ES-I3 (cell line): ENCODE results near the gene CFAP57.

ENCODE experiments used
- H3K36me3 ChIP-seq: 2 replicates; pipeline ENCODE4 v1.6.1; 2013; ENCODE audit warnings: mild to moderate bottlenecking, low read length, control low read depth, moderate library complexity; ENCODE audit not compliant: insufficient read depth
- H3K4me1 ChIP-seq: 2 replicates; pipeline ENCODE4 v1.6.1; 2013; ENCODE audit warnings: mild to moderate bottlenecking, control low read depth, low read length; ENCODE audit not compliant: insufficient read depth
- H3K9ac ChIP-seq: 2 replicates; pipeline ENCODE4 v1.6.1; 2013; ENCODE audit warnings: low read depth, mild to moderate bottlenecking, low read length, moderate library complexity
- H3K9me3 ChIP-seq: 2 replicates; pipeline ENCODE4 v1.6.1; 2013; ENCODE audit warnings: mild to moderate bottlenecking, low read length, moderate library complexity; ENCODE audit not compliant: control insufficient read depth, insufficient read depth

CFAP57 gene

DNA sequence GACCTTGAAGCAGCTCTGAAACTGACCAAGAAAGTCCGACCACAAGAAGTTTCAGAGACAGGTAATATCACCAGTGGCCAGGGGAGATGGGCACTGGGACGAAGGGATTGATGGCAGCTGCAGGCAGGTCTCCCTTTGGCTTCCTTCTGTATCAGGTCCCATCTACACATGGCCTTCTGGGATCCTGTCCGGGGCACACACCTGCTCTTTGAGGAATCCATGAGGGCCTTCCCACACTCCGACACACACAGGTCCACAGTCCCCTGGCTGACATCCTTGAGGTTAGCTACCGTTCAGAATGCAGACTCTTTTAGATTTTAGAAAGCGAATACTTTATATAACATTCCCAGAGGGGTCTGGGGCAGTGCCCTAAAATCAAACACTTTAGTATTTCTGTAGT, 71.2 kb downstream of the CFAP57 start:
- Histone ChIP-seq H3K36me3 (no peaks in the 10 kb centered on the region), H3K4me1 (peaks cover 3% of the 10 kb centered on the region; the same call in 1 of the 2 replicates), H3K9me3 (peaks cover 10% of the 10 kb centered on the region; the same call in 1 of the 2 replicates), H3K9ac (no peak overlapping the region)

DNA sequence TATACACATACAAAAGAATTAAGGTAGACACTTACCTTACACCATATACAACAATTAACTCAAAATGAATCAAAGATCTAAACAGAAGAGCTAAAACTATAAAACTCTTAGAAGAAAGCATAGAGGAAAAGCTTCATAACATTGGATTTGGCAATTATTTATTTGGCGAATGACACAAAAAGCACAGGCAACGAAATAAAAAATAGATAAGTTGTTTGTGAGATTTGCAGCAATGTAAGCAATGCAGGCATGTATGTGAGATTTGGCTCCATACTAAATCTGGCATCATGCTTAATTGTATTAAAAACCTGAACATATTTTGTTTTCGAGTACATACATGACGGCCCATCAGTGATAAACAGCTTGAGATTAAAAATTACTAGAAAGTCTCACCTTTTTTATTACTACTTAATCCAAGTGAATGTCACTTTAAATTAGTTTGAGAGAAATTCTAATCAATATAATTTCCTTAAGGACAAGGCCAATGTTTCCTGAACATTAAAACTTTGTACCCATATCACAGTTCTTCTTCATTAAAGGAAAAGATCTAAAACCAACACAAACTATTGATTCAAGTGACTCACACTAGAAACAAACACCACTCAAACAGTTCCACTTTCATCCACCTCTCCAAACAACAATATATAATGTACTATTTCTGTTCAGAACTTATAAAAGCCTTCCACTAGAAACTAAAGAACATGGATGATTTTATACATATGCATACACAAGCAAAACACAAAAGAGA, 74.5 kb downstream of the CFAP57 start:
- Histone ChIP-seq H3K4me1 (peaks cover 3% of the 10 kb centered on the region; the same call in 1 of the 2 replicates), H3K9ac (no peak overlapping the region), H3K9me3 (peaks cover 15% of the 10 kb centered on the region)

DNA sequence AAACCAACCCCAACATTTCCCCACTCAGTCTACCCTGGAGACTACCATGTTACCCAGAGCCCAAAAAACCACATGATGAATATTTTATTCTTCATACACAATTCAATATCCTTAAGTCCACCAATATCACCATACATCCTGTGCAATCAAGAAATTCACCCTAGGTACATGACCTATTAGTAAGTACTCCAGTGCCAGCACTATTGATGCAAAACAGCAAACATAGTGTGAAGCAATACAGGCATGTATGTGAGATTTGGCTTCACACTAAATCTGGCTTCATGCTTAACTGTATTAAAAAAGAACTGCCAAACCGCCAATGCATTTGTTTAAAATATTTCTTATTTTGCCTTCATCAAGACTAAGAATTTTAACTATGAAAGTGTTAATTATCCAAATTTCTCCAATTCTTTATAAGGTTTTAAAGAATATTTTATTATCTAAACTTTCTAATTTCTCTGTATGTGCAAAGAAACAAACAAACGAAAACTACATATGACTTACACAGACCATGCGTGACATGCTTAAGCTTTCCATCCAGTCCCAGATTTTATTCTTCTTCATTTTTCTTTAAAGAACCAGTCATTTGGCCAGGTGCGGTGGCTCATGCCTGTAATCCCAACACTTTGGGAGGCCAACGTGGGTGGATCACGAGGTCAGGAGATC, 75.3 kb downstream of the CFAP57 start:
- Histone ChIP-seq H3K4me1 (no peaks in the 10 kb centered on the region), H3K9ac (no peak overlapping the region), H3K36me3 (no peaks in the 10 kb centered on the region), H3K9me3 (peaks cover 15% of the 10 kb centered on the region)

More for the DNA sequence above, 74.5 kb downstream of the CFAP57 start:
- no peaks in the 10 kb centered on the region for H3K36me3 ChIP-seq

DNA sequence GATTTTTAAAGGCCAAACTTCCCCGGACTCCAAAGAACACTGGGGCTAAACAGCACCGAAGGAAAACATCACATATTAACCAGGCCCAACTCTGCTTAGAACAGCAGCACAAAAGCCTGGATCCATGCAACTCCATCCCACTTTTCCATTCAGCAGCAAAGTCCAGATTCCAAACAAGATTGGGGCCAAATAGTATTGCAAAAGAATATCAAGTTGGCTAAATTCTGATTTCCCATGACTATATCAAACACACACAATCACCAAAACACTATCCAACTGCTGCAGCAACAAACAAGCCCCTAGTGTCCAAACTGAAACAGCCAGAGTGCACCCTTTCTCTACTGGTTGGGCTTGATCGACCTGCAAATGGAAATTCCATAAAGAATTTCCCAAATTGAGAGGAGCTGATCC, 78.2 kb downstream of the CFAP57 start:
- Histone ChIP-seq H3K36me3 (no peaks in the 10 kb centered on the region), H3K9ac (no peak overlapping the region), H3K9me3 (peaks cover 15% of the 10 kb centered on the region), H3K4me1 (no peaks in the 10 kb centered on the region)

GRCh38 chr1:43251024-43251423, 78.9 kb downstream of the CFAP57 start:
- H3K36me3 ChIP-seq, result no peaks in the 10 kb centered on the region
- peaks cover 15% of the 10 kb centered on the region for H3K9me3 ChIP-seq
- no peak overlapping the region for H3K9ac ChIP-seq
- no peaks in the 10 kb centered on the region for H3K4me1 ChIP-seq

DNA sequence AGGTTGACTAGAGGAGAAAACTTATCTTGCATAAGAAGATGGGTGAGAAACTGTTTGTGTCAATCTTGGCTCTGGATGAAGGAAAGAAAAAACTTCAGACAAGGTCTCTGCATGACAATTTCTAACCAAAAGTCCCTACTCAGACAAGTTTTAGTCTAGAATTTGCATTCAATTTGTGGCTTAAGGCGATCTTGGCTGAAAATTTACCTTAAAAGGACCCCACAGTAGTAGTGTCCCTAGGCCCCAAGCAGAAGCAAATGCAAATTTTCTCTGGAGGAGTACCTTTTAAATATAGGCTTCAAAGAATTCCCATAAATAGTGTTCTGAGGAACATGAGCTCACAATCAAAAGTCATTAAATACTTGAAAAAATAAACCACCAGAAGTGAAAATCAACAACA, 80.1 kb downstream of the CFAP57 start:
- Histone ChIP-seq H3K9ac (no peak overlapping the region), H3K4me1 (no peaks in the 10 kb centered on the region), H3K9me3 (peaks cover 8% of the 10 kb centered on the region), H3K36me3 (no peaks in the 10 kb centered on the region)

GRCh38 chr1:43253173-43253572, 81.0 kb downstream of the CFAP57 start:
- Histone ChIP-seq H3K4me1 (no peaks in the 10 kb centered on the region), H3K9ac (no peak overlapping the region), H3K36me3 (no peaks in the 10 kb centered on the region), H3K9me3 (peaks cover 9% of the 10 kb centered on the region)

DNA sequence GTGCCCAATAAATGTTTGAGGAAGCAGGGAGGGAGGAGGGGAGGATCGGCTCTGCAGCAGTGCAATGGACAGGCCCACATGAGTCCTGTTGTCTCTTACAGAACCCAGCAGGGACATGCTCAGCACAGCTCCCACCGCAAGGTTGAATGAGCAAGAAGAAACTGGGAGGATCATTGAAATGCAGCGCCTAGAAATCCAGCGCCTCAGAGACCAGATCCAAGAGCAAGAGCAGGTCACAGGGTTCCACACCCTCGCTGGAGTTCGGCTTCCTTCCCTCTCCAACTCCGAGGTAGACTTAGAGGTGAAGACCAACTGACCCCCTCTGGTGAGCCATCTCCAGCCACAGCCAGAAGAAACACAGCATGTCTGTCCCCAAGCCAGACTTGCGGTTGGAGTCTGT, 81.7 kb downstream of the CFAP57 start:
- no peaks in the 10 kb centered on the region for H3K4me1 ChIP-seq
- H3K36me3 ChIP-seq, result no peaks in the 10 kb centered on the region
- H3K9me3 ChIP-seq, result peaks cover 14% of the 10 kb centered on the region
- H3K9ac ChIP-seq, result no peak overlapping the region

GRCh38 chr1:43255438-43256210, 83.5 kb downstream of the CFAP57 start:
- no peaks in the 10 kb centered on the region for H3K4me1 ChIP-seq

GRCh38 chr1:43256675-43257570, 84.8 kb downstream of the CFAP57 start:
- peaks cover 17% of the 10 kb centered on the region for H3K9me3 ChIP-seq
- H3K4me1 ChIP-seq, result no peaks in the 10 kb centered on the region
- H3K36me3 ChIP-seq, result no peaks in the 10 kb centered on the region
- H3K9ac ChIP-seq, result no peak overlapping the region

More at GRCh38 chr1:43255438-43256210, 83.5 kb downstream of the CFAP57 start:
- Histone ChIP-seq H3K9me3 (peaks cover 11% of the 10 kb centered on the region), H3K36me3 (no peaks in the 10 kb centered on the region), H3K9ac (no peak overlapping the region)

DNA sequence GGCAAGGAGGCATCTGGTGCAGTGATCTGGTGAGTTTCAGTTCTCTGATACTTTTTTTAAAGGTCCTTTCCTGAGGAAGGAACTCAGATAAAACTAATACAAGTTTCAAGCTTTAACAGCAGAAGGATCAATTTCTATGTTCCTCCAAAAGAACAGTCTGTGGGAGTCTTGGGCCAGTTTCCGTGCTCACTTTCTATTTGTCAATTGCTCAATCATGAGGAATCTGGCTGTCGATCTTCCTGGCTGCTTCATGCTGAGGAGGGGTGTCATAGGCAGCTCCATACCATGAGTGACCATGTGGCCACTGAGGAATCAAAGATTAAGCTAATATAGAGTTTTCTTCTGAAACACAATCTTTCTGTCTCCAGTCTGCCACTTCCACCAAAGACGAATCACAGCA, 86.2 kb downstream of the CFAP57 start:
- peaks cover 21% of the 10 kb centered on the region for H3K9me3 ChIP-seq
- no peak overlapping the region for H3K9ac ChIP-seq
- H3K4me1 ChIP-seq, result no peaks in the 10 kb centered on the region
- no peaks in the 10 kb centered on the region for H3K36me3 ChIP-seq

DNA sequence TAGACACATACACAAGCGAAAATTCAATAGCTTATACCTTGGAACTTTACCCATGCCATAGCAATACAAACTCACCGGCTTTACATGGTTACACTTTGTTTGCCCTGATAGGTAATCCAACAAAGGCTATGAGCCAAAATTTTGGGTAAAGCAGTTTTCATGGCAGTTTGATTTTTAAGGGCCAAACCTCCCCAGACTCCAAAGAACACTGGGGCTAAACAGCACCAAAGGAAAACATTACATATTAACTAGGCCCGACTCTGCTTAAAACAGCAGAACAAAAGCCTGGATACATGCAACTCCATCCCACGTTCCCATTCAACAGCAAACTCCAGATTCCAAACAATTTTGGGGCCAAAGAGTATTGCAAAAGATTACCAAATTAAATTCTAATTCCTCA, 93.3 kb downstream of the CFAP57 start:
- H3K36me3 ChIP-seq, result no peaks in the 10 kb centered on the region
- no peak overlapping the region for H3K9ac ChIP-seq
- H3K4me1 ChIP-seq, result peaks cover 10% of the 10 kb centered on the region; the same call in 1 of the 2 replicates
- peaks cover 15% of the 10 kb centered on the region; the same call in 1 of the 2 replicates for H3K9me3 ChIP-seq

DNA sequence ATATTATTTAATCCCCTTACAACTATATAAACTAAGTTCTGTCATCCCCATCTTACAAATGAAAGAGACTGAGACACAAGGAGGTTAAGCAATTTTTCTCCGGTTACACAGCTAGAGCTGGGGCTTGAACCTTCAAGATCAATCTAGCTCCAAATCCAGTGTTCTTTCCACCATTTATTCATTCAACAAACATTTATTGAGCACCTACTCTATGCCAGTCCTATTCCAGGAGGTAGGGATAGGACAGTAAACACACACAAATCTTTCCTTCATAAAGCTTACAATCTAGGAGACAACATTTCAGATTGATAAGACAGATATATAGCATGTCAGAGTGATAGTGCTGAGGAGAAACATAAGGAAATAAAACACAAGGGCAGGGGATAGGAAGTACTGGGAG, 94.8 kb downstream of the CFAP57 start:
- H3K36me3 ChIP-seq, result no peaks in the 10 kb centered on the region
- H3K4me1 ChIP-seq, result peaks cover 16% of the 10 kb centered on the region; the same call in 1 of the 2 replicates
- H3K9ac ChIP-seq, result no peak overlapping the region
- peaks cover 7% of the 10 kb centered on the region; the same call in 1 of the 2 replicates for H3K9me3 ChIP-seq
